A673 (cell line): ENCODE results near the gene AGO1.

Experiments
- EZH2 ChIP-seq: fragments of 200-600 bp; sonication (generic); IDR thresholded peaks from 2 replicates; pipeline ENCODE4 v1.6.1; 2017; ENCODE audit warnings: borderline replicate concordance, low read depth, mild to moderate bottlenecking, mixed read lengths, antibody characterized with exemption, low read length; ENCODE audit not compliant: poor library complexity, severe bottlenecking
- TF ChIP-seq, protein P1 (sequence below): fragments of 300-800, 200-600 bp; sonication (generic); conservative IDR thresholded peaks from 2 replicates; pipeline ENCODE4 v1.5.1; 2017; ENCODE audit warnings: low read depth, mild to moderate bottlenecking, antibody characterized with exemption, low read length, moderate library complexity, mixed read lengths

DNA sequence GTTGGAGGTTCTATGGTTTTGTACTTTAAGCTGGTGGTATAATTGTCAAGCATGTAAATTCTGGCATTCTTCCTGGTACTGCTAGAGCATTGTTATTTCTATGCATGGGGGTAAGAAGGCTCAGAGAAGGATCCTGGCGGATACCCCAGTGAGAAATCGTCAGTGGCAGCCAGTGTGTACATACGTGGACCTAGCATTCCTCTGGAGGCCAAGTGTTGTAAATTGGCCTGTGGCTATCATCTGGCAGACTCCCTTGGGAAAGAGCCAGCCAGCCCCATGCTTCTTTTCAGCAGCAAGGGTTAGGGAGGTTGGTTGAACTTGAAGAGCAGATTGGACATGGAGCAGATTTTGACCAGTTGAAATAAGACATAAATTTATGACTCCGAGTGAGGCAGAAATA lies 42.7 kb downstream of the AGO1 start:
- TF ChIP-seq, protein P1, sequence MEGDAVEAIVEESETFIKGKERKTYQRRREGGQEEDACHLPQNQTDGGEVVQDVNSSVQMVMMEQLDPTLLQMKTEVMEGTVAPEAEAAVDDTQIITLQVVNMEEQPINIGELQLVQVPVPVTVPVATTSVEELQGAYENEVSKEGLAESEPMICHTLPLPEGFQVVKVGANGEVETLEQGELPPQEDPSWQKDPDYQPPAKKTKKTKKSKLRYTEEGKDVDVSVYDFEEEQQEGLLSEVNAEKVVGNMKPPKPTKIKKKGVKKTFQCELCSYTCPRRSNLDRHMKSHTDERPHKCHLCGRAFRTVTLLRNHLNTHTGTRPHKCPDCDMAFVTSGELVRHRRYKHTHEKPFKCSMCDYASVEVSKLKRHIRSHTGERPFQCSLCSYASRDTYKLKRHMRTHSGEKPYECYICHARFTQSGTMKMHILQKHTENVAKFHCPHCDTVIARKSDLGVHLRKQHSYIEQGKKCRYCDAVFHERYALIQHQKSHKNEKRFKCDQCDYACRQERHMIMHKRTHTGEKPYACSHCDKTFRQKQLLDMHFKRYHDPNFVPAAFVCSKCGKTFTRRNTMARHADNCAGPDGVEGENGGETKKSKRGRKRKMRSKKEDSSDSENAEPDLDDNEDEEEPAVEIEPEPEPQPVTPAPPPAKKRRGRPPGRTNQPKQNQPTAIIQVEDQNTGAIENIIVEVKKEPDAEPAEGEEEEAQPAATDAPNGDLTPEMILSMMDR, result no peak
- TF ChIP-seq EZH2, result no peak
